Omental fat pad (tissue), 4 donors: Measurements from ENCODE around the gene BOD1. TPM values are rescaled to one million over a fixed set of nuclear protein-coding genes. Genes with fewer than 3 reads are reported as not detected.

Experiments
- ATAC-seq: fragments of 150-250 bp; one replicate; pipeline ENCODE4 v1.9.1; 2016; ENCODE audit warnings: mild to moderate bottlenecking, moderate library complexity; ENCODE audit not compliant: low FRiP score
- DNase-seq: peaks from one replicate; pipeline ENCODE4 v3.0.0-alpha.2; 2019; ENCODE audit warnings: low spot score
- total RNA-seq, 4 donors: library from RNA; depleted of rRNA; stranded (reverse); fragments of >200 nt; gene quantifications; one replicate each; pipeline ENCODE4 v1.1.0, GENCODE V29; 2016
- TF ChIP-seq, protein P1 (sequence below), 3 donors: fragments of 450-650 bp; IDR thresholded peaks; one replicate each; pipeline ENCODE4 v1.5.1; 2016 to 2017; ENCODE audit warnings: antibody characterized with exemption in 3 of 3, mild to moderate bottlenecking in 3 of 3, moderate library complexity in 2 of 3

BOD1 gene
- total RNA-seq, 4 donors from 2014 or later = 52.9 to 63.1 (median 57.8) TPM

DNA sequence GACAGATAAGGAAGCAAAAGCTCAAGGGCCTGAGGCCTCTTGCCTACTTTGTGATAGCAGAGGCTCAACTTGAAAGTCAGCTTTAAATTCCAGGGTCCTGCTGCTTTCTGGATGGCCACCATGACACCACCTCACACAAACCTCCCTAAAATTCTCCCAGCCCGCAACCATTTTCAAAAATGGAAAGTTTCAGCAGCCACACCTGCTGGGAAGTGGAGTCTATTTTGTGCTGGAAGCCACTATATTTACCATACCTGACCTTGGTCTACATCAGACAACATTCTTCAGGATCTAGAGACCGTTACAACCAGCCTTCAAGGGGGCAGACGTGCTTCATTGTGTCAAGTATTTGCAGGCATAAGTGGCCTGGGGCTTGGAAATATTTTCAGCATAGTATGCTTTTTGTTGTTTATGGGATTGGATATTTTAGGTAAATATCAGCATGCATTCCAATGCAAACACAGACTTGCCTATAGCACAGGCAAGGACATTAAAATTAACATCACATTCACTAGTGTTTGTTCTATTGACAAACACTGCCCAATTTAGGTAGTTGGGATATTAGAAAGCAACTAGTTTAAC lies 50.9 kb downstream of the BOD1 start:
- TF ChIP-seq, protein P1, sequence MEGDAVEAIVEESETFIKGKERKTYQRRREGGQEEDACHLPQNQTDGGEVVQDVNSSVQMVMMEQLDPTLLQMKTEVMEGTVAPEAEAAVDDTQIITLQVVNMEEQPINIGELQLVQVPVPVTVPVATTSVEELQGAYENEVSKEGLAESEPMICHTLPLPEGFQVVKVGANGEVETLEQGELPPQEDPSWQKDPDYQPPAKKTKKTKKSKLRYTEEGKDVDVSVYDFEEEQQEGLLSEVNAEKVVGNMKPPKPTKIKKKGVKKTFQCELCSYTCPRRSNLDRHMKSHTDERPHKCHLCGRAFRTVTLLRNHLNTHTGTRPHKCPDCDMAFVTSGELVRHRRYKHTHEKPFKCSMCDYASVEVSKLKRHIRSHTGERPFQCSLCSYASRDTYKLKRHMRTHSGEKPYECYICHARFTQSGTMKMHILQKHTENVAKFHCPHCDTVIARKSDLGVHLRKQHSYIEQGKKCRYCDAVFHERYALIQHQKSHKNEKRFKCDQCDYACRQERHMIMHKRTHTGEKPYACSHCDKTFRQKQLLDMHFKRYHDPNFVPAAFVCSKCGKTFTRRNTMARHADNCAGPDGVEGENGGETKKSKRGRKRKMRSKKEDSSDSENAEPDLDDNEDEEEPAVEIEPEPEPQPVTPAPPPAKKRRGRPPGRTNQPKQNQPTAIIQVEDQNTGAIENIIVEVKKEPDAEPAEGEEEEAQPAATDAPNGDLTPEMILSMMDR (IDR thresholded peaks at IDR 0.05) = no peak
- no peak for DNase-seq
- no peak for ATAC-seq

DNA sequence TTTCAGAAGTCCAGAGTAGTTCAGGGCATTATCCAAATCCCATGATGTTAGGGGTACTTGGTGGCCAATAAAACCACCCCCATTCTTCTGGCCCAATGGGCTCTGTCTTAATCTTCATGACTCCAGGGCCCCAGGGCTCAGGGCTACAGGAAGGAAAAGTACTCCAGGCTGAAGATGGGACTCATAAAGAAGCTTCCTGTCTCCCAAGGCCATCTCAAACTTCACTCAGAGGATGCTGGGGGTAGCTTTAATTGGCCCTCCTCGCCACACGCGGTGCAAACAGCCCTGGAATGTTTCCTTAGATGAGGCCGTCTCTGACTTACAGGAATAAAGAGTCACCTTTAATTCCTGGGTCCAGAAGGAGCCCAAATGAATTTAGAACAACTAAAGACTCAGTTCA lies 52.3 kb downstream of the BOD1 start:
- DNase-seq (no peak), ATAC-seq (no peak)
- TF ChIP-seq, protein P1 (IDR thresholded peaks at IDR 0.05) = no peak

DNA sequence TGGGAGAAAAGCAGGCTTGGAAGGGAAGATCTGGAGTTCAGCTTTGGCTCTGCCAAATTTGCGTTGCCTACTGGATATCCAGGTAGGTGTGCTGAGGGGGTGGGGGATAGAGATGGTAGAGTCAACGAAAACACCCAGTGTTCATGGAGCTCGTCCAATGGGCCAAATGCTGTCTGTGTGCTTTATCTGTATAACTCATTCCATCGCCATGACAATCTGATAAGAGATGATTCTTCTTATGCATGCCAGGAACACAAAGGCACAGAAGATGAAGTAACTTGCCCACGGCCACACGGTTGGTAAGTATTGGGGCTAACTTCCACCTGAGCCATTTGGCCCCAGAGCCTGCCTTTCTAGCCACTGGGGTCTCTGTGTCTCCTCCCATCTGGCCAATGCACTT lies 53.2 kb downstream of the BOD1 start:
- no peak for DNase-seq
- ATAC-seq = no peak
- TF ChIP-seq, protein P1 (IDR thresholded peaks at IDR 0.05) = no peak

DNA sequence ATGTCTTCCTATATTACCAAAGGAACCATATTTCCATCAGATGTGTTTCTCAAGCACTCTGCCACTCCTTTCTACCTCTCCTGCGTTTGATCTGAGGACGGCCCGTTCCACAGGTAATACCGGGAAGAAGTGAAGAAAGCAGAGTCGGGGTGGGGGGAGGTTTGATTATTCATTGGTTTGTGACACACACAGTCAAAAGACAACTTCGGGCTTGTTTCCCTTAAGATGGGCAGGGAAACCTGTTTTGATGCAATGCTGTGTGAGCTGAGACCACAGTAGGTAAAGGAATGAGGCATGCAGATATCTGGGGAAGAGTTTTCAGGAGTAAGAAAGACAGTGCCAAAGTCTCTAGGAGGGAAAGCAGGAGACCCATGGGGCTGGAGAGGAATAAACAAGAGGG lies 54.0 kb downstream of the BOD1 start:
- ATAC-seq (no peak), DNase-seq (no peak)
- TF ChIP-seq, protein P1 (IDR thresholded peaks at IDR 0.05) = no peak
